Vagina (tissue), 2 donors: ENCODE results near the gene CSTB.

Experiments used
- POLR2A ChIP-seq, 2 donors: fragments of 450-650 bp; IDR thresholded peaks; one replicate each; pipeline ENCODE4 v1.6.1; 2017; ENCODE audit warnings: antibody characterized with exemption in 2 of 2, mild to moderate bottlenecking in 2 of 2, moderate library complexity in 2 of 2
- POLR2AphosphoS5 ChIP-seq, 2 donors: sonication (generic); formaldehyde crosslinking; IDR thresholded peaks; one replicate each; pipeline ENCODE4 v1.9.0; 2017; ENCODE audit warnings: antibody characterized with exemption in 2 of 2, mild to moderate bottlenecking in 2 of 2, low read depth in 1 of 2; ENCODE audit not compliant: insufficient read depth in 1 of 2
- TF ChIP-seq, protein P1 (sequence below), 3 experiments: fragments of 450-650 bp in 2 of 3; fragments of 200-600 bp in 1 of 3; sonication (generic) in 1 of 3; IDR thresholded peaks; one replicate each; pipeline ENCODE4 v1.5.1; 2017 to 2019; ENCODE audit warnings: antibody characterized with exemption in 3 of 3, mild to moderate bottlenecking in 2 of 3, moderate library complexity in 2 of 3

DNA sequence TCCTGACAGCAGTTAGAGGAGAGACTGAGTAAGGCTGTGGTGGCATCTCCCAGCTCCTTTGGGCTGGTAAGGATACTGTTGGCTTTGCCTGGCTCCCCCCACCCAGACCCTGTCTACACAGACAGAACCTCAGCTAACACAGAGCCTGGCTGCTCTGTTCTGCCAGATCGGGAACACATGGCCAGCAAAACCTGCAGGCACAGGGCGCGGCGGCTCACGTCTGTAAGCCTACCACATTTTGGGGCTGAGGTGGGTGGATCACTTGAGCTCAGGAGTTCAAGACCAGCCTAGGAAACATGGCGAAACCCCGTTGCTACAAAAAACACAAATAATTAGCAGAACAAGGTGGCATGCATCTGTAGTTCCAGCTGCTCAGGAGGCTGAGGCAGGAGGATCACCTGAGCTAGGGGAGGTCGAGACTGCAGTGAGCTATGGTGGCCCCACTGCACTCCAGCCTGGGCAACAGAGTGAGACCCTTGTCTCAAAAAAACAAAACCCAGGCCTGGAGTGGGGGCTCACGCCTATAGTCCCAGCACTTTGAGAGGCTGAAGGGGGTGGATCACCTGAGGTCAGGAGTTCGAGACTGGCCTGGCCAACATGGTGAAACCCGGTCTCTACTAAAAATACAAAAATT, 6.7 kb downstream of the CSTB start:
- TF ChIP-seq POLR2AphosphoS5 (IDR thresholded peaks at IDR 0.05; ENCODE audit: insufficient read depth in 1 of 2, low read depth in 1 of 2) = no peak
- TF ChIP-seq POLR2A (IDR thresholded peaks at IDR 0.05) = no peak
- TF ChIP-seq, protein P1, sequence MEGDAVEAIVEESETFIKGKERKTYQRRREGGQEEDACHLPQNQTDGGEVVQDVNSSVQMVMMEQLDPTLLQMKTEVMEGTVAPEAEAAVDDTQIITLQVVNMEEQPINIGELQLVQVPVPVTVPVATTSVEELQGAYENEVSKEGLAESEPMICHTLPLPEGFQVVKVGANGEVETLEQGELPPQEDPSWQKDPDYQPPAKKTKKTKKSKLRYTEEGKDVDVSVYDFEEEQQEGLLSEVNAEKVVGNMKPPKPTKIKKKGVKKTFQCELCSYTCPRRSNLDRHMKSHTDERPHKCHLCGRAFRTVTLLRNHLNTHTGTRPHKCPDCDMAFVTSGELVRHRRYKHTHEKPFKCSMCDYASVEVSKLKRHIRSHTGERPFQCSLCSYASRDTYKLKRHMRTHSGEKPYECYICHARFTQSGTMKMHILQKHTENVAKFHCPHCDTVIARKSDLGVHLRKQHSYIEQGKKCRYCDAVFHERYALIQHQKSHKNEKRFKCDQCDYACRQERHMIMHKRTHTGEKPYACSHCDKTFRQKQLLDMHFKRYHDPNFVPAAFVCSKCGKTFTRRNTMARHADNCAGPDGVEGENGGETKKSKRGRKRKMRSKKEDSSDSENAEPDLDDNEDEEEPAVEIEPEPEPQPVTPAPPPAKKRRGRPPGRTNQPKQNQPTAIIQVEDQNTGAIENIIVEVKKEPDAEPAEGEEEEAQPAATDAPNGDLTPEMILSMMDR (IDR thresholded peaks at IDR 0.05) = no peak
